GM21423 (cell line): ENCODE data around the gene TESK2.

Experiments used
- ATAC-seq: cut with Tn5 transposase; IDR thresholded peaks from one replicate; pipeline ENCODE4 v1.9.1; 2021; ENCODE audit warnings: mild to moderate bottlenecking, moderate library complexity; ENCODE audit not compliant: unreplicated experiment

TESK2 gene

GRCh38 chr1:45306319-45306718 lies 184.6 kb downstream of the TESK2 start:
- ATAC-seq = no peak

GRCh38 chr1:45305231-45305630 lies 185.7 kb downstream of the TESK2 start:
- no peak for ATAC-seq

GRCh38 chr1:45304311-45305081 lies 186.5 kb downstream of the TESK2 start:
- no peak for ATAC-seq

- ATAC-seq = peak; percentile 68
These were observed 187.2 kb downstream of the TESK2 start for GRCh38 chr1:45303520-45304310.

GRCh38 chr1:45302505-45303150 lies 188.3 kb downstream of the TESK2 start:
- ATAC-seq = no peak

- ATAC-seq = no peak
These were observed 190.3 kb downstream of the TESK2 start for GRCh38 chr1:45300669-45300997.

- ATAC-seq = no peak
These were observed 190.8 kb downstream of the TESK2 start for GRCh38 chr1:45299981-45300668.

GRCh38 chr1:45299296-45299695 lies 191.7 kb downstream of the TESK2 start:
- no peak for ATAC-seq

- ATAC-seq = no peak
These were observed 193.2 kb downstream of the TESK2 start for GRCh38 chr1:45297666-45298356.
